GM19463 (cell line): ENCODE data around the gene RNF126.
"Not testable (repeated sequence)": the region's sequence is repeated elsewhere in the genome, so short reads cannot be mapped to it uniquely, and the experiment has no call there.

ENCODE experiments used
- ATAC-seq: cut with Tn5 transposase; IDR thresholded peaks from one replicate; pipeline ENCODE4 v1.9.1; 2021; ENCODE audit warnings: mild to moderate bottlenecking, moderate library complexity; ENCODE audit not compliant: unreplicated experiment

Gene RNF126

GRCh38 chr19:616062-616700 is 46.8 kb downstream of the RNF126 start:
- ATAC-seq: no peak

- no peak for ATAC-seq
Measured at GRCh38 chr19:615619-616018, 47.4 kb downstream of the RNF126 start.

GRCh38 chr19:613732-614567 is 49.1 kb downstream of the RNF126 start:
- ATAC-seq: no peak

GRCh38 chr19:612941-613340 is 50.1 kb downstream of the RNF126 start:
- ATAC-seq: no peak

GRCh38 chr19:611481-611868 is 51.5 kb downstream of the RNF126 start:
- ATAC-seq: no peak

GRCh38 chr19:610801-611480 is 52.1 kb downstream of the RNF126 start:
- ATAC-seq: no peak

- ATAC-seq: no peak
Measured at GRCh38 chr19:610071-610800, 52.8 kb downstream of the RNF126 start.

- no peak for ATAC-seq
Measured at GRCh38 chr19:609004-609346, 54.0 kb downstream of the RNF126 start.

GRCh38 chr19:608155-609003 is 54.6 kb downstream of the RNF126 start:
- no peak for ATAC-seq

GRCh38 chr19:607301-608154 is 55.5 kb downstream of the RNF126 start:
- no peak for ATAC-seq

GRCh38 chr19:605061-605971 is 57.7 kb downstream of the RNF126 start:
- ATAC-seq: not testable (repeated sequence)

- no peak for ATAC-seq
Measured at GRCh38 chr19:604355-604754, 58.7 kb downstream of the RNF126 start.

GRCh38 chr19:603779-604178 is 59.2 kb downstream of the RNF126 start:
- ATAC-seq: not testable (repeated sequence)

GRCh38 chr19:603302-603639 is 59.7 kb downstream of the RNF126 start:
- not testable (repeated sequence) for ATAC-seq

GRCh38 chr19:602391-603301 is 60.4 kb downstream of the RNF126 start:
- ATAC-seq: no peak

- no peak for ATAC-seq
Measured at GRCh38 chr19:601790-602189, 61.2 kb downstream of the RNF126 start.

GRCh38 chr19:601310-601709 is 61.7 kb downstream of the RNF126 start:
- ATAC-seq: no peak
